ENCODE results near the gene COMT. TPM values are rescaled to one million over a fixed set of nuclear protein-coding genes. Genes with fewer than 3 reads are reported as not detected.

COMT gene
- total RNA-seq, 1 experiment from 2014 or later: 109 TPM

DNA sequence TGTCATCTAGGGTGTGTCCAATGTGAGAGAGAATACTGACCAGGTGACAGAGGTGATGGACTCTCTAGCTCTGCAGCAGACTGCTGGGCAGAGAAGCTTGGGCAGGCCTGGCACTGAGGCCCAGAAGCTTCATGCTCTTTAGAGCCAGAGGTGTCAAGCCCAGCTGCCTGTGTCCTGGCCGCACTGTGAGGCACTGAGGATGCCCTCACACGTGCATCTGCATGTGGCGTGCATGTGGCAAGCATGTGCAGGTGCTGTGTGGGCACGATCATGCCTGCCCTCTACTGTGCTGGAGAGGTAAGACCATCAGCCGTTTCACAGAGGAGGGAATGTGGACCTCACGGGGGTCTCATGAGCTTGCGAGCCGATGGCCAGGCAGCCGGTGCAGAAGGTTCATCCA lies 15.9 kb downstream of the COMT start:
- Histone ChIP-seq H3K4me2 (ENCODE audit: low read length) (no peak overlapping the region), H3K9me3 (ENCODE audit: control insufficient read depth in 1 of 2, insufficient read depth in 1 of 2, low read depth in 1 of 2, low read length in 2 of 2) (no peaks in the 10 kb centered on the region), H3K79me2 (ENCODE audit: insufficient read depth, low read length) (no peaks in the 10 kb centered on the region), H3K4me3 (replicated peaks in 1 of 2; ENCODE audit: low read depth in 1 of 2, low read length in 2 of 2) (no peak overlapping the region), H3K27ac (ENCODE audit: low read depth, low read length) (no peak overlapping the region), H3K36me3 (ENCODE audit: control insufficient read depth in 1 of 2, insufficient read depth in 2 of 2, low read length in 2 of 2) (no peaks in the 10 kb centered on the region), H4K20me1 (ENCODE audit: insufficient read depth) (no peaks in the 10 kb centered on the region), H3K4me1 (ENCODE audit: control insufficient read depth in 1 of 2, insufficient read depth in 2 of 2, low read length in 2 of 2) (peaks cover 30 to 41% of the 10 kb centered on the region in 2 experiments), H3K27me3 (ENCODE audit: insufficient read depth, low read length) (no peaks in the 10 kb centered on the region), H2AFZ (ENCODE audit: low read depth, low read length, poor library complexity, severe bottlenecking) (no peak overlapping the region), H3K9me2 (ENCODE audit: insufficient read depth) (no peaks in the 10 kb centered on the region), H3K9ac (ENCODE audit: low read length) (no peak overlapping the region)
- no TSS peak for BruUV-seq (replicated peaks)
- intact Hi-C loops (cut with micrococcal nuclease): no loop called here
- ChIA-PET CTCF (no interaction called here), POLR2A (no interaction called here), RAD21 (ENCODE audit: low non-redundant PET in 1 of 2, low total read pairs in 2 of 2, uncharacterized antibody in 2 of 2, unreplicated experiment in 2 of 2) (no interaction called here)
- no peak for DNase-seq (ENCODE audit: low read depth, low spot score)
- no peak for TF ChIP-seq SIN3A (IDR thresholded peaks at IDR 0.05; ENCODE audit: low read depth)
- TF ChIP-seq YY1 (IDR thresholded peaks at IDR 0.05; ENCODE audit: extremely low read depth, insufficient replicate concordance, low read depth, low read length): no peak
- TF ChIP-seq POLR2A (IDR thresholded peaks at IDR 0.05; ENCODE audit: borderline replicate concordance, extremely low read depth, insufficient read depth, insufficient read length): no peak
- TF ChIP-seq, protein P1, sequence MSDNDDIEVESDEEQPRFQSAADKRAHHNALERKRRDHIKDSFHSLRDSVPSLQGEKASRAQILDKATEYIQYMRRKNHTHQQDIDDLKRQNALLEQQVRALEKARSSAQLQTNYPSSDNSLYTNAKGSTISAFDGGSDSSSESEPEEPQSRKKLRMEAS (IDR thresholded peaks at IDR 0.05): peak; percentile 40; the same call in 1 of the 2 replicates
- TF ChIP-seq, protein P2, sequence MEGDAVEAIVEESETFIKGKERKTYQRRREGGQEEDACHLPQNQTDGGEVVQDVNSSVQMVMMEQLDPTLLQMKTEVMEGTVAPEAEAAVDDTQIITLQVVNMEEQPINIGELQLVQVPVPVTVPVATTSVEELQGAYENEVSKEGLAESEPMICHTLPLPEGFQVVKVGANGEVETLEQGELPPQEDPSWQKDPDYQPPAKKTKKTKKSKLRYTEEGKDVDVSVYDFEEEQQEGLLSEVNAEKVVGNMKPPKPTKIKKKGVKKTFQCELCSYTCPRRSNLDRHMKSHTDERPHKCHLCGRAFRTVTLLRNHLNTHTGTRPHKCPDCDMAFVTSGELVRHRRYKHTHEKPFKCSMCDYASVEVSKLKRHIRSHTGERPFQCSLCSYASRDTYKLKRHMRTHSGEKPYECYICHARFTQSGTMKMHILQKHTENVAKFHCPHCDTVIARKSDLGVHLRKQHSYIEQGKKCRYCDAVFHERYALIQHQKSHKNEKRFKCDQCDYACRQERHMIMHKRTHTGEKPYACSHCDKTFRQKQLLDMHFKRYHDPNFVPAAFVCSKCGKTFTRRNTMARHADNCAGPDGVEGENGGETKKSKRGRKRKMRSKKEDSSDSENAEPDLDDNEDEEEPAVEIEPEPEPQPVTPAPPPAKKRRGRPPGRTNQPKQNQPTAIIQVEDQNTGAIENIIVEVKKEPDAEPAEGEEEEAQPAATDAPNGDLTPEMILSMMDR (IDR thresholded peaks at IDR 0.05 in 2 of 3, conservative IDR thresholded peaks at IDR 0.05 in 1 of 3; ENCODE audit: borderline replicate concordance in 1 of 3, insufficient read depth in 1 of 3, low read depth in 2 of 3, low read length in 2 of 3): 0 out of 6 replicates have a peak, but pooled peaks of 1 of the 3 experiments have one; percentile 22
- no peak for ATAC-seq
